GM23338 (cell line): ENCODE data around the gene PIK3CB. TPM values are rescaled to one million over a fixed set of nuclear protein-coding genes. Genes with fewer than 3 reads are reported as not detected.
"Not testable (repeated sequence)": the region's sequence is repeated elsewhere in the genome, so short reads cannot be mapped to it uniquely, and the experiment has no call there.

ENCODE experiments used
- ATAC-seq: fragments of 200-7000 bp; cut with Tn5 transposase; 3 replicates; pipeline ENCODE4 v1.9.1; 2020
- DNase-seq: peaks from one replicate; pipeline ENCODE4 v3.0.0-alpha.2; 2015; ENCODE audit warnings: low spot score
- H2AFZ ChIP-seq: fragments of 200-600 bp; sonication (generic); 2 replicates; pipeline ENCODE4 v1.8.0; 2016; ENCODE audit warnings: antibody characterized with exemption, mild to moderate bottlenecking, moderate library complexity
- H3F3A ChIP-seq: fragments of 200-600 bp; sonication (generic); replicated peaks from 2 replicates; pipeline ENCODE4 v1.8.0; 2017; ENCODE audit warnings: antibody characterized with exemption, mixed run types, low read depth
- H3K27ac ChIP-seq: fragments of 200-600 bp; sonication (generic); 2 replicates; pipeline ENCODE4 v1.6.1; 2016; ENCODE audit warnings: low read depth
- H3K27me3 ChIP-seq: fragments of 200-600 bp; sonication (generic); 2 replicates; pipeline ENCODE4 v1.8.0; 2016; ENCODE audit warnings: mild to moderate bottlenecking, mixed run types, moderate library complexity; ENCODE audit not compliant: insufficient read depth
- H3K36me3 ChIP-seq: fragments of 200-600 bp; sonication (generic); 2 replicates; pipeline ENCODE4 v1.8.0; 2016; ENCODE audit warnings: mild to moderate bottlenecking; ENCODE audit not compliant: insufficient read depth
- H3K4me1 ChIP-seq: fragments of 200-600 bp; sonication (generic); 2 replicates; pipeline ENCODE4 v1.8.0; 2016; ENCODE audit warnings: mild to moderate bottlenecking, moderate library complexity; ENCODE audit not compliant: insufficient read depth
- H3K4me2 ChIP-seq: fragments of 200-600 bp; sonication (generic); 2 replicates; pipeline ENCODE4 v1.7.1; 2017; ENCODE audit warnings: mixed run types
- H3K4me3 ChIP-seq: fragments of 200-600 bp; sonication (generic); 2 replicates; pipeline ENCODE4 v1.6.1; 2016; ENCODE audit warnings: mixed run types
- H3K79me2 ChIP-seq: fragments of 200-600 bp; sonication (generic); replicated peaks from 2 replicates; pipeline ENCODE4 v1.8.0; 2017; ENCODE audit warnings: mild to moderate bottlenecking; ENCODE audit not compliant: insufficient read depth
- H3K9me2 ChIP-seq: fragments of 200-600 bp; sonication (generic); 2 replicates; pipeline ENCODE4 v1.8.0; 2017; ENCODE audit not compliant: insufficient read depth
- H4K20me1 ChIP-seq: fragments of 200-600 bp; sonication (generic); replicated peaks from 2 replicates; pipeline ENCODE4 v1.8.0; 2017; ENCODE audit warnings: mild to moderate bottlenecking; ENCODE audit not compliant: insufficient read depth
- H3K27ac Mint-ChIP-seq: 2 replicates; pipeline ENCODE4 v1.8.0; 2020; ENCODE audit warnings: inconsistent platforms, mild to moderate bottlenecking, moderate library complexity, mixed read lengths
- H3K27me3 Mint-ChIP-seq: 3 replicates; pipeline ENCODE4 v1.8.0; 2022; ENCODE audit warnings: low read depth, mild to moderate bottlenecking, moderate library complexity, mixed read lengths, inconsistent platforms; ENCODE audit not compliant: insufficient read depth, poor library complexity
- H3K36me3 Mint-ChIP-seq: 3 replicates; pipeline ENCODE4 v1.8.0; 2021; ENCODE audit warnings: low read depth, mild to moderate bottlenecking, inconsistent platforms, moderate library complexity, mixed read lengths
- H3K4me1 Mint-ChIP-seq: 3 replicates; pipeline ENCODE4 v1.8.0; 2020; ENCODE audit warnings: mild to moderate bottlenecking, inconsistent platforms, mixed read lengths
- H3K4me3 Mint-ChIP-seq: 3 replicates; pipeline ENCODE4 v1.8.0; 2021; ENCODE audit warnings: moderate library complexity, mild to moderate bottlenecking, inconsistent platforms, mixed read lengths
- H3K9me3 Mint-ChIP-seq: 3 replicates; pipeline ENCODE4 v1.8.0; 2020; ENCODE audit warnings: moderate library complexity, mild to moderate bottlenecking, inconsistent platforms, mixed read lengths
- CREB1 ChIP-seq: fragments of 250-450 bp; sonication (Bioruptor Pico); IDR thresholded peaks from 2 replicates; pipeline ENCODE4 v1.5.0; 2020; ENCODE audit warnings: low read depth, mild to moderate bottlenecking, moderate library complexity
- CTCF ChIP-seq, 2 experiments: fragments of 200-600 bp in 1 of 2; sonication (generic) in 1 of 2; conservative IDR thresholded peaks; 2 replicates each; pipeline versions ENCODE4 v1.5.1 to v1.6.1; 2016 to 2017; ENCODE audit warnings: antibody characterized with exemption in 2 of 2, low read depth in 2 of 2, mild to moderate bottlenecking in 2 of 2, moderate library complexity in 1 of 2
- ETS1 ChIP-seq: IDR thresholded peaks from 2 replicates; pipeline ENCODE4 v1.6.1; 2016; ENCODE audit warnings: antibody characterized with exemption
- JUNB ChIP-seq: IDR thresholded peaks from one replicate; pipeline ENCODE4 v1.6.1; 2016; ENCODE audit warnings: antibody characterized with exemption; ENCODE audit not compliant: unreplicated experiment
- REST ChIP-seq: IDR thresholded peaks from one replicate; pipeline ENCODE4 v1.6.1; 2018; ENCODE audit warnings: antibody characterized with exemption; ENCODE audit not compliant: unreplicated experiment
- STAT1 ChIP-seq: IDR thresholded peaks from one replicate; pipeline ENCODE4 v1.6.1; 2016; ENCODE audit warnings: antibody characterized with exemption; ENCODE audit not compliant: unreplicated experiment
- polyA plus RNA-seq: library from polyadenylated mRNA; unstranded; fragments of >200 nt; fragmentation: Nextera tagmentation; extraction: Ambion mirVana; gene quantifications from 2 replicates; pipeline ENCODE4 v1.2.1, GENCODE V29; 2016
- total RNA-seq: library from RNA; depleted of rRNA; stranded (reverse); fragments of >200 nt; shearing (Covaris generic); gene quantifications from 2 replicates; pipeline ENCODE4 v1.2.3, GENCODE V29; 2014

PIK3CB gene
- total and polyA plus RNA-seq, 2 experiments from 2014 or later, result 13.3 to 32.4 TPM

- H3K9me3 Mint-ChIP-seq, result no peaks in the 10 kb centered on the region; the same call in 1 of the 3 replicates
- H3K27ac ChIP-seq, result peak overlapping the region; percentile 100
- H3K36me3 Mint-ChIP-seq, result peaks cover 19% of the 10 kb centered on the region
- H3K4me1 ChIP-seq, result peaks cover 17% of the 10 kb centered on the region
- H2AFZ ChIP-seq, result peak overlapping the region; percentile 88
- no peak for TF ChIP-seq ETS1
- peaks cover 12% of the 10 kb centered on the region for H3F3A ChIP-seq
- H3K4me3 ChIP-seq, result peak overlapping the region; percentile 70
- DNase-seq, result no peak
- H4K20me1 ChIP-seq, result 0 out of 2 replicates have a peak, but pooled peaks cover 3% of the 10 kb centered on the region
- peaks cover 21% of the 10 kb centered on the region for H3K4me1 Mint-ChIP-seq
- no peaks in the 10 kb centered on the region for H3K27me3 Mint-ChIP-seq
- no peaks in the 10 kb centered on the region for H3K27me3 ChIP-seq
- H3K4me2 ChIP-seq, result peak overlapping the region; percentile 94
- no peaks in the 10 kb centered on the region for H3K36me3 ChIP-seq
- H3K4me3 Mint-ChIP-seq, result peak overlapping the region; percentile 84
- H3K79me2 ChIP-seq, result peaks cover 38% of the 10 kb centered on the region
- no peaks in the 10 kb centered on the region for H3K9me2 ChIP-seq
- ATAC-seq, result no peak
- peak overlapping the region; percentile 98 for H3K27ac Mint-ChIP-seq
Observed at GRCh38 chr3:138835397-138835757, 649 bp upstream of the PIK3CB start.

- H4K20me1 ChIP-seq, result peaks cover 3% of the 10 kb centered on the region; the same call in 1 of the 2 replicates
- peak overlapping the region; percentile 90 for H3K27ac ChIP-seq
- DNase-seq (peak; percentile 88), ATAC-seq (peak; percentile 77)
- no peaks in the 10 kb centered on the region for H3K9me2 ChIP-seq
- peaks cover 51% of the 10 kb centered on the region for H3K79me2 ChIP-seq
- Mint-ChIP-seq H3K27ac (no peak overlapping the region), H3K4me3 (peak overlapping the region; percentile 84), H3K27me3 (no peaks in the 10 kb centered on the region), H3K4me1 (peaks cover 21% of the 10 kb centered on the region), H3K9me3 (no peaks in the 10 kb centered on the region; the same call in 1 of the 3 replicates), H3K36me3 (peaks cover 24% of the 10 kb centered on the region)
- peak; percentile 36; the same call in 1 of the 2 replicates for TF ChIP-seq ETS1
- TF ChIP-seq JUNB, result no peak
- TF ChIP-seq CTCF (conservative IDR thresholded peaks at IDR 0.05; ENCODE audit: low read depth in 2 of 2), result peak; percentile 38 to 58; a peak in 3 of 4 replicates
- peak; percentile 47; the same call in 1 of the 2 replicates for TF ChIP-seq CREB1 (CRISPR knock-in tag)
- TF ChIP-seq REST, result no peak
- no peak for TF ChIP-seq STAT1
- H3K4me2 ChIP-seq, result peak overlapping the region; percentile 94
- H3F3A ChIP-seq, result peaks cover 12% of the 10 kb centered on the region
- no peaks in the 10 kb centered on the region for H3K27me3 ChIP-seq
- peak overlapping the region; percentile 2; the same call in 1 of the 2 replicates for H2AFZ ChIP-seq
- peaks cover 17% of the 10 kb centered on the region for H3K4me1 ChIP-seq
- H3K4me3 ChIP-seq, result peak overlapping the region; percentile 70
- no peaks in the 10 kb centered on the region for H3K36me3 ChIP-seq
Observed at GRCh38 chr3:138833899-138834595, 681 bp downstream of the PIK3CB start.

GRCh38 chr3:138832473-138833057 is 2.2 kb downstream of the PIK3CB start:
- DNase-seq, H3K27me3 ChIP-seq, H3K27ac ChIP-seq, H3K27ac Mint-ChIP-seq, H2AFZ ChIP-seq, H3K27me3 Mint-ChIP-seq, H3K36me3 ChIP-seq, H4K20me1 ChIP-seq, H3K9me3 Mint-ChIP-seq, H3K9me2 ChIP-seq, ATAC-seq: not testable (repeated sequence)
- H3K4me2 ChIP-seq, result peak overlapping the region; percentile 94; the same call in 1 of the 2 replicates
- Mint-ChIP-seq H3K36me3 (peaks cover 24% of the 10 kb centered on the region), H3K4me1 (peaks cover 21% of the 10 kb centered on the region), H3K4me3 (peak overlapping the region; percentile 17; the same call in 1 of the 3 replicates)
- peaks cover 17% of the 10 kb centered on the region for H3K4me1 ChIP-seq
- peaks cover 12% of the 10 kb centered on the region for H3F3A ChIP-seq
- peak overlapping the region; percentile 70; the same call in 1 of the 2 replicates for H3K4me3 ChIP-seq
- H3K79me2 ChIP-seq, result peaks cover 66% of the 10 kb centered on the region
